Activated naive CD4-positive, alpha-beta T cell treated with Interleukin-2 at 50 U/mL for 16 hours (primary cell): ENCODE measurements around the gene KANK3.
A peak's percentile ranks its signal among the peaks of the same experiment; 100 is the strongest.
"Not testable (repeated sequence)": the region's sequence is repeated elsewhere in the genome, so short reads cannot be mapped to it uniquely, and the experiment has no call there.

ENCODE experiments used
- DNase-seq: peaks from one replicate; pipeline ENCODE4 v3.0.0-alpha.2; 2020

Gene KANK3

GRCh38 chr19:8370176-8371010 is 27.3 kb upstream of the KANK3 start:
- DNase-seq: no peak

- no peak for DNase-seq
Observed at GRCh38 chr19:8367327-8368001, 24.4 kb upstream of the KANK3 start.

GRCh38 chr19:8366961-8367326 is 23.9 kb upstream of the KANK3 start:
- no peak for DNase-seq

- DNase-seq: no peak
Observed at GRCh38 chr19:8366121-8366581, 23.1 kb upstream of the KANK3 start.

GRCh38 chr19:8363803-8364771 is 21.0 kb upstream of the KANK3 start, which contains the start of gene ANGPTL4:
Gene ANGPTL4 (plus strand): TSS chr19:8364155. CDS start chr19:8364322, 167 bp downstream.
- peak; percentile 64 for DNase-seq

- no peak for DNase-seq
Observed at GRCh38 chr19:8361921-8362793, 19.1 kb upstream of the KANK3 start.

- DNase-seq: no peak
Observed at GRCh38 chr19:8360196-8360595, 17.1 kb upstream of the KANK3 start.

GRCh38 chr19:8358948-8359347 is 15.9 kb upstream of the KANK3 start:
- DNase-seq: no peak

- no peak for DNase-seq
Observed at GRCh38 chr19:8357007-8357521, 14.0 kb upstream of the KANK3 start.

GRCh38 chr19:8355631-8356402 is 12.8 kb upstream of the KANK3 start:
- DNase-seq: no peak

GRCh38 chr19:8352845-8353244 is 9.8 kb upstream of the KANK3 start:
- not testable (repeated sequence) for DNase-seq

- DNase-seq: no peak
Observed at GRCh38 chr19:8352134-8352827, 9.2 kb upstream of the KANK3 start.

- DNase-seq: not testable (repeated sequence)
Observed at GRCh38 chr19:8349629-8350372, 6.7 kb upstream of the KANK3 start.

- DNase-seq: no peak
Observed at GRCh38 chr19:8343483-8343844, 402 bp upstream of the KANK3 start.

- DNase-seq: no peak
Observed at GRCh38 chr19:8342316-8342683, 762 bp downstream of the KANK3 start.

- not testable (repeated sequence) for DNase-seq
Observed at GRCh38 chr19:8341504-8341903, 1.6 kb downstream of the KANK3 start.

- DNase-seq: no peak
Observed at GRCh38 chr19:8340341-8341096, 2.5 kb downstream of the KANK3 start.

GRCh38 chr19:8338835-8339234 is 4.2 kb downstream of the KANK3 start:
- DNase-seq: no peak

GRCh38 chr19:8337728-8338127 is 5.3 kb downstream of the KANK3 start:
- DNase-seq: no peak
